GM23338 (cell line): Measurements from ENCODE around the gene EFCAB12. TPM values are rescaled to one million over a fixed set of nuclear protein-coding genes. Genes with fewer than 3 reads are reported as not detected.

Experiments
- ATAC-seq: fragments of 200-7000 bp; cut with Tn5 transposase; 3 replicates; pipeline ENCODE4 v1.9.1; 2020
- DNase-seq: peaks from one replicate; pipeline ENCODE4 v3.0.0-alpha.2; 2015; ENCODE audit warnings: low spot score
- H2AFZ ChIP-seq: fragments of 200-600 bp; sonication (generic); 2 replicates; pipeline ENCODE4 v1.8.0; 2016; ENCODE audit warnings: antibody characterized with exemption, mild to moderate bottlenecking, moderate library complexity
- H3F3A ChIP-seq: fragments of 200-600 bp; sonication (generic); replicated peaks from 2 replicates; pipeline ENCODE4 v1.8.0; 2017; ENCODE audit warnings: antibody characterized with exemption, mixed run types, low read depth
- H3K27ac ChIP-seq: fragments of 200-600 bp; sonication (generic); 2 replicates; pipeline ENCODE4 v1.6.1; 2016; ENCODE audit warnings: low read depth
- H3K27me3 ChIP-seq: fragments of 200-600 bp; sonication (generic); 2 replicates; pipeline ENCODE4 v1.8.0; 2016; ENCODE audit warnings: mild to moderate bottlenecking, mixed run types, moderate library complexity; ENCODE audit not compliant: insufficient read depth
- H3K36me3 ChIP-seq: fragments of 200-600 bp; sonication (generic); 2 replicates; pipeline ENCODE4 v1.8.0; 2016; ENCODE audit warnings: mild to moderate bottlenecking; ENCODE audit not compliant: insufficient read depth
- H3K4me1 ChIP-seq: fragments of 200-600 bp; sonication (generic); 2 replicates; pipeline ENCODE4 v1.8.0; 2016; ENCODE audit warnings: mild to moderate bottlenecking, moderate library complexity; ENCODE audit not compliant: insufficient read depth
- H3K4me2 ChIP-seq: fragments of 200-600 bp; sonication (generic); 2 replicates; pipeline ENCODE4 v1.7.1; 2017; ENCODE audit warnings: mixed run types
- H3K4me3 ChIP-seq: fragments of 200-600 bp; sonication (generic); 2 replicates; pipeline ENCODE4 v1.6.1; 2016; ENCODE audit warnings: mixed run types
- H3K79me2 ChIP-seq: fragments of 200-600 bp; sonication (generic); replicated peaks from 2 replicates; pipeline ENCODE4 v1.8.0; 2017; ENCODE audit warnings: mild to moderate bottlenecking; ENCODE audit not compliant: insufficient read depth
- H3K9me2 ChIP-seq: fragments of 200-600 bp; sonication (generic); 2 replicates; pipeline ENCODE4 v1.8.0; 2017; ENCODE audit not compliant: insufficient read depth
- H4K20me1 ChIP-seq: fragments of 200-600 bp; sonication (generic); replicated peaks from 2 replicates; pipeline ENCODE4 v1.8.0; 2017; ENCODE audit warnings: mild to moderate bottlenecking; ENCODE audit not compliant: insufficient read depth
- H3K27ac Mint-ChIP-seq: 2 replicates; pipeline ENCODE4 v1.8.0; 2020; ENCODE audit warnings: inconsistent platforms, mild to moderate bottlenecking, moderate library complexity, mixed read lengths
- H3K27me3 Mint-ChIP-seq: 3 replicates; pipeline ENCODE4 v1.8.0; 2022; ENCODE audit warnings: low read depth, mild to moderate bottlenecking, moderate library complexity, mixed read lengths, inconsistent platforms; ENCODE audit not compliant: insufficient read depth, poor library complexity
- H3K36me3 Mint-ChIP-seq: 3 replicates; pipeline ENCODE4 v1.8.0; 2021; ENCODE audit warnings: low read depth, mild to moderate bottlenecking, inconsistent platforms, moderate library complexity, mixed read lengths
- H3K4me1 Mint-ChIP-seq: 3 replicates; pipeline ENCODE4 v1.8.0; 2020; ENCODE audit warnings: mild to moderate bottlenecking, inconsistent platforms, mixed read lengths
- H3K4me3 Mint-ChIP-seq: 3 replicates; pipeline ENCODE4 v1.8.0; 2021; ENCODE audit warnings: moderate library complexity, mild to moderate bottlenecking, inconsistent platforms, mixed read lengths
- H3K9me3 Mint-ChIP-seq: 3 replicates; pipeline ENCODE4 v1.8.0; 2020; ENCODE audit warnings: moderate library complexity, mild to moderate bottlenecking, inconsistent platforms, mixed read lengths
- CREB1 ChIP-seq: fragments of 250-450 bp; sonication (Bioruptor Pico); IDR thresholded peaks from 2 replicates; pipeline ENCODE4 v1.5.0; 2020; ENCODE audit warnings: low read depth, mild to moderate bottlenecking, moderate library complexity
- CTCF ChIP-seq, 2 experiments: fragments of 200-600 bp in 1 of 2; sonication (generic) in 1 of 2; conservative IDR thresholded peaks; 2 replicates each; pipeline versions ENCODE4 v1.5.1 to v1.6.1; 2016 to 2017; ENCODE audit warnings: antibody characterized with exemption in 2 of 2, low read depth in 2 of 2, mild to moderate bottlenecking in 2 of 2, moderate library complexity in 1 of 2
- EZH2phosphoT487 ChIP-seq: fragments of 200-600 bp; sonication (generic); IDR thresholded peaks from one replicate; pipeline ENCODE4 v1.8.1; 2018; ENCODE audit warnings: antibody characterized with exemption; ENCODE audit not compliant: unreplicated experiment
- NANOG ChIP-seq: IDR thresholded peaks from 2 replicates; pipeline ENCODE4 v1.6.1; 2016; ENCODE audit warnings: antibody characterized with exemption, borderline replicate concordance
- POLR2AphosphoS5 ChIP-seq: IDR thresholded peaks from 2 replicates; pipeline ENCODE4 v1.6.1; 2016; ENCODE audit warnings: antibody characterized with exemption, low read depth
- STAT1 ChIP-seq: IDR thresholded peaks from one replicate; pipeline ENCODE4 v1.6.1; 2016; ENCODE audit warnings: antibody characterized with exemption; ENCODE audit not compliant: unreplicated experiment
- ZNF114 ChIP-seq: fragments of 250-450 bp; sonication (Bioruptor Pico); IDR thresholded peaks from 2 replicates; pipeline ENCODE4 v1.5.0; 2020; ENCODE audit warnings: mild to moderate bottlenecking, moderate library complexity
- ZNF462 ChIP-seq: fragments of 250-450 bp; sonication (Bioruptor Pico); IDR thresholded peaks from 2 replicates; pipeline ENCODE4 v1.5.0; 2020; ENCODE audit warnings: mild to moderate bottlenecking, moderate library complexity
- polyA plus RNA-seq: library from polyadenylated mRNA; unstranded; fragments of >200 nt; fragmentation: Nextera tagmentation; extraction: Ambion mirVana; gene quantifications from 2 replicates; pipeline ENCODE4 v1.2.1, GENCODE V29; 2016
- total RNA-seq: library from RNA; depleted of rRNA; stranded (reverse); fragments of >200 nt; shearing (Covaris generic); gene quantifications from 2 replicates; pipeline ENCODE4 v1.2.3, GENCODE V29; 2014
- TF ChIP-seq, protein P1 (sequence below): IDR thresholded peaks from one replicate; pipeline ENCODE4 v1.6.1; 2018; ENCODE audit warnings: antibody characterized with exemption; ENCODE audit not compliant: unreplicated experiment

The EFCAB12 gene
- total and polyA plus RNA-seq, 2 experiments from 2014 or later: 0.24 to 0.65 TPM

- TF ChIP-seq EZH2phosphoT487 (no peak), POLR2AphosphoS5 (no peak), CREB1 (CRISPR knock-in tag) (no peak)
- TF ChIP-seq, protein P1, sequence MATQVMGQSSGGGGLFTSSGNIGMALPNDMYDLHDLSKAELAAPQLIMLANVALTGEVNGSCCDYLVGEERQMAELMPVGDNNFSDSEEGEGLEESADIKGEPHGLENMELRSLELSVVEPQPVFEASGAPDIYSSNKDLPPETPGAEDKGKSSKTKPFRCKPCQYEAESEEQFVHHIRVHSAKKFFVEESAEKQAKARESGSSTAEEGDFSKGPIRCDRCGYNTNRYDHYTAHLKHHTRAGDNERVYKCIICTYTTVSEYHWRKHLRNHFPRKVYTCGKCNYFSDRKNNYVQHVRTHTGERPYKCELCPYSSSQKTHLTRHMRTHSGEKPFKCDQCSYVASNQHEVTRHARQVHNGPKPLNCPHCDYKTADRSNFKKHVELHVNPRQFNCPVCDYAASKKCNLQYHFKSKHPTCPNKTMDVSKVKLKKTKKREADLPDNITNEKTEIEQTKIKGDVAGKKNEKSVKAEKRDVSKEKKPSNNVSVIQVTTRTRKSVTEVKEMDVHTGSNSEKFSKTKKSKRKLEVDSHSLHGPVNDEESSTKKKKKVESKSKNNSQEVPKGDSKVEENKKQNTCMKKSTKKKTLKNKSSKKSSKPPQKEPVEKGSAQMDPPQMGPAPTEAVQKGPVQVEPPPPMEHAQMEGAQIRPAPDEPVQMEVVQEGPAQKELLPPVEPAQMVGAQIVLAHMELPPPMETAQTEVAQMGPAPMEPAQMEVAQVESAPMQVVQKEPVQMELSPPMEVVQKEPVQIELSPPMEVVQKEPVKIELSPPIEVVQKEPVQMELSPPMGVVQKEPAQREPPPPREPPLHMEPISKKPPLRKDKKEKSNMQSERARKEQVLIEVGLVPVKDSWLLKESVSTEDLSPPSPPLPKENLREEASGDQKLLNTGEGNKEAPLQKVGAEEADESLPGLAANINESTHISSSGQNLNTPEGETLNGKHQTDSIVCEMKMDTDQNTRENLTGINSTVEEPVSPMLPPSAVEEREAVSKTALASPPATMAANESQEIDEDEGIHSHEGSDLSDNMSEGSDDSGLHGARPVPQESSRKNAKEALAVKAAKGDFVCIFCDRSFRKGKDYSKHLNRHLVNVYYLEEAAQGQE: no peak
Observed at GRCh38 chr3:129404610-129405009, 23.8 kb downstream of the EFCAB12 start (continued).

GRCh38 chr3:129404130-129404529 is 24.3 kb downstream of the EFCAB12 start:
- TF ChIP-seq ZNF462 (CRISPR knock-in tag) (no peak), STAT1 (no peak), NANOG (no peak), CTCF (conservative IDR thresholded peaks at IDR 0.05; ENCODE audit: low read depth in 2 of 2) (no peak), ZNF114 (CRISPR knock-in tag) (no peak)
- Histone ChIP-seq H3K27me3 (no peaks in the 10 kb centered on the region), H3F3A (no peaks in the 10 kb centered on the region), H2AFZ (no peak overlapping the region), H4K20me1 (no peaks in the 10 kb centered on the region), H3K4me3 (no peak overlapping the region), H3K4me1 (no peaks in the 10 kb centered on the region), H3K79me2 (peaks cover under 1% of the 10 kb centered on the region), H3K27ac (no peak overlapping the region), H3K4me2 (no peak overlapping the region), H3K36me3 (no peaks in the 10 kb centered on the region), H3K9me2 (no peaks in the 10 kb centered on the region)
- Mint-ChIP-seq H3K27ac (no peak overlapping the region), H3K4me1 (no peaks in the 10 kb centered on the region; the same call in 2 of the 3 replicates), H3K4me3 (no peak overlapping the region), H3K27me3 (peaks cover 10% of the 10 kb centered on the region), H3K36me3 (no peaks in the 10 kb centered on the region), H3K9me3 (no peaks in the 10 kb centered on the region; the same call in 2 of the 3 replicates)
- ATAC-seq: no peak
- DNase-seq: no peak
